CD14-positive monocyte (primary cell): Measurements from ENCODE around the gene DOK6. TPM values are rescaled to one million over a fixed set of nuclear protein-coding genes. Genes with fewer than 3 reads are reported as not detected.

Experiments
- DNase-seq, 3 donors: peaks; one replicate each; pipeline ENCODE4 v3.0.0-alpha.2; 2011 to 2022
- H2AFZ ChIP-seq: 2 replicates; pipeline ENCODE4 v1.6.0; 2012; ENCODE audit warnings: mild to moderate bottlenecking, low read depth, low read length, inconsistent platforms; ENCODE audit not compliant: insufficient read depth, poor library complexity, severe bottlenecking
- H3K27ac ChIP-seq, 2 donors: 1 replicate in 1 of 2; 2 replicates in 1 of 2; pipeline ENCODE4 v1.5.1; 2012 to 2013; ENCODE audit warnings: low read length in 2 of 2, control low read depth in 1 of 2, inconsistent platforms in 1 of 2, low read depth in 1 of 2, mild to moderate bottlenecking in 1 of 2
- H3K27me3 ChIP-seq, 2 donors: one replicate each; pipeline versions ENCODE4 v1.6.0 to v1.6.1; 2011 to 2013; ENCODE audit warnings: low read length in 2 of 2; ENCODE audit not compliant: control insufficient read depth in 2 of 2, insufficient read depth in 2 of 2
- H3K36me3 ChIP-seq, 2 donors: replicated peaks in 1 of 2; 1 replicate in 1 of 2; 2 replicates in 1 of 2; pipeline versions ENCODE4 v1.5.1 to v1.6.1; 2012 to 2013; ENCODE audit warnings: low read length in 2 of 2, control low read depth in 1 of 2, inconsistent platforms in 1 of 2, mild to moderate bottlenecking in 1 of 2; ENCODE audit not compliant: insufficient read depth in 2 of 2, control insufficient read depth in 1 of 2
- H3K4me1 ChIP-seq, 2 donors: 1 replicate in 1 of 2; 2 replicates in 1 of 2; pipeline versions ENCODE4 v1.5.1 to v1.6.1; 2012 to 2013; ENCODE audit warnings: low read length in 2 of 2, control low read depth in 1 of 2, inconsistent platforms in 1 of 2, mild to moderate bottlenecking in 1 of 2, moderate library complexity in 1 of 2; ENCODE audit not compliant: insufficient read depth in 2 of 2, control insufficient read depth in 1 of 2
- H3K4me2 ChIP-seq: replicated peaks from 2 replicates; pipeline ENCODE3; 2012; ENCODE audit warnings: low read length, moderate library complexity, mild to moderate bottlenecking; ENCODE audit not compliant: poor library complexity, severe bottlenecking; ENCODE audit errors: extremely low read depth
- H3K4me3 ChIP-seq, 3 experiments: fragments of 200-600 bp in 1 of 3; sonication (generic) in 1 of 3; replicated peaks in 1 of 3; 1 replicate in 2 of 3; 2 replicates in 1 of 3; pipeline ENCODE4 v1.5.1; 2011 to 2013; ENCODE audit warnings: low read length in 3 of 3, mild to moderate bottlenecking in 3 of 3, control low read depth in 2 of 3, low read depth in 2 of 3, inconsistent platforms in 1 of 3, moderate library complexity in 1 of 3
- H3K79me2 ChIP-seq: 2 replicates; pipeline ENCODE4 v1.6.0; 2012; ENCODE audit warnings: mild to moderate bottlenecking, control low read depth, inconsistent platforms, low read length, moderate library complexity; ENCODE audit not compliant: insufficient read depth
- H3K9ac ChIP-seq: 2 replicates; pipeline ENCODE4 v1.6.0; 2017; ENCODE audit warnings: low read length, mild to moderate bottlenecking; ENCODE audit not compliant: insufficient read depth, poor library complexity, severe bottlenecking
- H3K9me3 ChIP-seq, 2 donors: replicated peaks in 1 of 2; 1 replicate in 1 of 2; 2 replicates in 1 of 2; pipeline versions ENCODE4 v1.5.1 to v1.6.1; 2012 to 2013; ENCODE audit warnings: low read length in 2 of 2, control low read depth in 1 of 2; ENCODE audit not compliant: control insufficient read depth in 1 of 2, insufficient read depth in 1 of 2
- H4K20me1 ChIP-seq: 2 replicates; pipeline ENCODE4 v1.6.0; 2012; ENCODE audit warnings: mild to moderate bottlenecking, low read length, control low read depth, moderate library complexity; ENCODE audit not compliant: insufficient read depth
- H3K27ac Mint-ChIP-seq, 7 donors: one replicate each; pipeline ENCODE4 v1.8.0; 2020; ENCODE audit warnings: mild to moderate bottlenecking in 7 of 7, mixed read lengths in 7 of 7, moderate library complexity in 6 of 7, inconsistent platforms in 2 of 7
- H3K27me3 Mint-ChIP-seq, 3 donors: one replicate each; pipeline ENCODE4 v1.8.0; 2021 to 2022; ENCODE audit warnings: low read depth in 3 of 3, mild to moderate bottlenecking in 3 of 3, mixed read lengths in 3 of 3, moderate library complexity in 3 of 3, inconsistent platforms in 1 of 3
- H3K36me3 Mint-ChIP-seq, 2 donors: one replicate each; pipeline ENCODE4 v1.8.0; 2020; ENCODE audit warnings: mixed read lengths in 2 of 2, inconsistent platforms in 1 of 2, mild to moderate bottlenecking in 1 of 2
- H3K4me1 Mint-ChIP-seq: one replicate; pipeline ENCODE4 v1.8.0; 2020; ENCODE audit warnings: mild to moderate bottlenecking, mixed read lengths
- H3K4me3 Mint-ChIP-seq, 2 donors: one replicate each; pipeline ENCODE4 v1.8.0; 2020; ENCODE audit warnings: mild to moderate bottlenecking in 2 of 2, mixed read lengths in 2 of 2, moderate library complexity in 1 of 2
- H3K9me3 Mint-ChIP-seq, 7 donors: one replicate each; pipeline ENCODE4 v1.8.0; 2020 to 2022; ENCODE audit warnings: mixed read lengths in 7 of 7, mild to moderate bottlenecking in 6 of 7, moderate library complexity in 6 of 7, inconsistent platforms in 2 of 7
- WGBS: methylation state at CpG from one replicate; pipeline ENCODE4 v1.1.5; 2013; ENCODE audit warnings: missing lambda C conversion rate; ENCODE audit not compliant: insufficient coverage; 5-methylcytosine and 5-hydroxymethylcytosine counted together
- intact Hi-C, 2 donors: fragments of 100-400 bp; cut with micrococcal nuclease; formaldehyde crosslinking; loops; one replicate each; pipeline versions ENCODE4 v1.15.0 to v1.15.1; 2023
- polyA plus RNA-seq, 3 donors: library from polyadenylated mRNA; depleted of rRNA in 1 of 3; unstranded in 2 of 3; stranded (reverse) in 1 of 3; fragments of 300-500 nt in 2 of 3; fragments of >200 nt in 1 of 3; fragmentation: Illumina TruSeq in 2 of 3; gene quantifications; 1 replicate in 2 of 3; 2 replicates in 1 of 3; pipeline ENCODE4 v1.2.3, GENCODE V29; 2012 to 2021
- TF ChIP-seq, protein P1 (sequence below): fragments of 200-600 bp; IDR thresholded peaks from one replicate; pipeline ENCODE4 v1.8.0; 2022; ENCODE audit warnings: antibody characterized with exemption, mild to moderate bottlenecking

The DOK6 gene
- polyA plus RNA-seq, 3 donors = not detected

DNA sequence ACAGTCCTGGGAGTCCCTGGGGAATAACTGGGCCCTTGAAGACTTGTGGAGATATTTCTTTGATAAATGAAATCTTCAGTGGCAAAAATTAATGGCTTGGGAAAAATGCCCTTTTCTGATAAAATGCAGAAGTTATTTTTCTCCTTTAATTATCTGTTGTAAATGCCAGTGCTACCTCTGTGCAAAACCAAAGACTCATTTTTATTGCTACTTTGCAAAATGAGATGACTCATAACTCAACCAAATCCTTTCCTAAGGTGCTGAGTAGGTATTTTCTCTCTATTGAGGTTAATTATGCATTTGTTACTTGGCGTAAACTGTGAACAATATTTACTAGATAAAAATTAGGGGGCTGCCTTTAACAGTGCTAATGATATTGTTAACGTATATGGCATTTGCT, 163.9 kb downstream of the DOK6 start:
- no peak overlapping the region for H3K9ac ChIP-seq
- Mint-ChIP-seq H3K9me3 (peaks cover 4 to 20% (median 9%) of the 10 kb centered on the region in 7 donors), H3K4me1 (no peaks in the 10 kb centered on the region), H3K27ac (no peak overlapping the region), H3K4me3 (no peak overlapping the region), H3K36me3 (no peaks in the 10 kb centered on the region), H3K27me3 (peaks cover 0 to 3% (median 2%) of the 10 kb centered on the region in 3 donors)
- intact Hi-C loops = no loop called here
- no peak overlapping the region for H3K4me3 ChIP-seq
- H3K9me3 ChIP-seq = peaks cover 17 to 22% of the 10 kb centered on the region in 2 donors
- DNase-seq = no peak
- H3K4me1 ChIP-seq = no peaks in the 10 kb centered on the region
- TF ChIP-seq, protein P1, sequence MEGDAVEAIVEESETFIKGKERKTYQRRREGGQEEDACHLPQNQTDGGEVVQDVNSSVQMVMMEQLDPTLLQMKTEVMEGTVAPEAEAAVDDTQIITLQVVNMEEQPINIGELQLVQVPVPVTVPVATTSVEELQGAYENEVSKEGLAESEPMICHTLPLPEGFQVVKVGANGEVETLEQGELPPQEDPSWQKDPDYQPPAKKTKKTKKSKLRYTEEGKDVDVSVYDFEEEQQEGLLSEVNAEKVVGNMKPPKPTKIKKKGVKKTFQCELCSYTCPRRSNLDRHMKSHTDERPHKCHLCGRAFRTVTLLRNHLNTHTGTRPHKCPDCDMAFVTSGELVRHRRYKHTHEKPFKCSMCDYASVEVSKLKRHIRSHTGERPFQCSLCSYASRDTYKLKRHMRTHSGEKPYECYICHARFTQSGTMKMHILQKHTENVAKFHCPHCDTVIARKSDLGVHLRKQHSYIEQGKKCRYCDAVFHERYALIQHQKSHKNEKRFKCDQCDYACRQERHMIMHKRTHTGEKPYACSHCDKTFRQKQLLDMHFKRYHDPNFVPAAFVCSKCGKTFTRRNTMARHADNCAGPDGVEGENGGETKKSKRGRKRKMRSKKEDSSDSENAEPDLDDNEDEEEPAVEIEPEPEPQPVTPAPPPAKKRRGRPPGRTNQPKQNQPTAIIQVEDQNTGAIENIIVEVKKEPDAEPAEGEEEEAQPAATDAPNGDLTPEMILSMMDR = no peak
- H3K4me2 ChIP-seq = no peak overlapping the region
- no CpG with 5 or more reads among the region's 2 CpGs for WGBS
- no peak overlapping the region for H3K27ac ChIP-seq
- H4K20me1 ChIP-seq = no peaks in the 10 kb centered on the region
- no peaks in the 10 kb centered on the region for H3K27me3 ChIP-seq
- H2AFZ ChIP-seq = no peak overlapping the region
- no peaks in the 10 kb centered on the region for H3K36me3 ChIP-seq
- H3K79me2 ChIP-seq = no peaks in the 10 kb centered on the region

DNA sequence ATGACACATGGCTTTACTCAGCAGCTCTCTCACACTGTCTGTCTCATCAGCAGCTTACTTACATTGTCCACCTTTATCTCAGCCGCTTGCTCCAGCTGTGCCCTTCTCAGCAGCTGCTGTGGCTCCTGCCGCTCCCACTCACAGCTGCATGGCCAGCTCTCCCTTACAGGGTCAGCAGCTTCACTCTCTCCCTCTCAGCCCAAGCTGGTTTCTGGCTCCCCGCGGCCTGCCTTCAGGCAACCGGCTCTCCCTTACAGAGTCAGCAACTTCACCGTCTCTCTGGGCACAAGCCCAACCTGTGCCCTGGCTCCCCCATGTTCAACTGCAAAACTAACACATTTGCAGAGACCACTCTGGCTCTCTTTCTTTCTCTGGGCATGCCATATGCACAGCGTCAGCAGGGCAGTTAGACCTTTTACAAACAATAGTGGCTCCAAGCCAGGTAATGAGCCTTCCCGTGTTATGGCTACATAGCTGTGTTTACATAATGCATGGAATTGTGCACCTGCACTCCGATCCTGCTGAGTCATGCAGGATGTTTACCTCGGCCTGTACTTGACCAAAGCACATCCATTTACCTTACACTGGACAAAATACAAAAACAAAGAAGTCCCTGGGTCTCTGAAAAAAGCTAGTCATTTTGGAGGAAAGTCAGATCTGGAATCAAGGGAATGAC, 167.3 kb downstream of the DOK6 start:
- H3K36me3 Mint-ChIP-seq = no peaks in the 10 kb centered on the region
- no peak overlapping the region for H3K4me3 Mint-ChIP-seq
- H3K27ac Mint-ChIP-seq = no peak overlapping the region
- no peaks in the 10 kb centered on the region for H3K79me2 ChIP-seq
- WGBS = 83% methylated on average over 8 of the region's 10 CpGs
- H3K9ac ChIP-seq = no peak overlapping the region
- TF ChIP-seq, protein P1 = no peak
- no peak overlapping the region for H3K4me2 ChIP-seq
- H3K27ac ChIP-seq = no peak overlapping the region
- peaks cover 0 to 3% (median 2%) of the 10 kb centered on the region in 3 donors for H3K27me3 Mint-ChIP-seq
- H2AFZ ChIP-seq = no peak overlapping the region
- no peaks in the 10 kb centered on the region for H3K4me1 ChIP-seq
- H3K9me3 Mint-ChIP-seq = peaks cover 4 to 13% (median 10%) of the 10 kb centered on the region in 7 donors
- H3K27me3 ChIP-seq = no peaks in the 10 kb centered on the region
- intact Hi-C loops = no loop called here
- no peaks in the 10 kb centered on the region for H4K20me1 ChIP-seq
- no peak overlapping the region for H3K4me3 ChIP-seq
- no peaks in the 10 kb centered on the region for H3K36me3 ChIP-seq
- H3K4me1 Mint-ChIP-seq = no peaks in the 10 kb centered on the region
- peaks cover 17 to 22% of the 10 kb centered on the region in 2 donors for H3K9me3 ChIP-seq
- DNase-seq = no peak
